Left ventricle myocardium inferior (tissue), 1 donor: ENCODE data around the gene ZBTB2. TPM values are rescaled to one million over a fixed set of nuclear protein-coding genes. Genes with fewer than 3 reads are reported as not detected.

Experiments
- total RNA-seq: library from RNA; stranded (reverse); fragmentation: NEBNext Ultra II Directional; extraction: Animal tissue kit (Norgen Biotek cat#: 25700); gene quantifications from one replicate; pipeline ENCODE4 v1.2.1, GENCODE V29; 2021
- donor health status: DM: no; HTN: yes; CAD: no; lungs with severe emphysema.

ZBTB2 gene
- total RNA-seq, 1 donor from 2014 or later = 4.6 TPM

Other genes with a start within 250 kb of the ZBTB2 start
- gene AKAP12, start 151.6 kb downstream of the ZBTB2 start, total RNA-seq = 13.1 TPM
- gene RMND1, start 60.6 kb upstream of the ZBTB2 start, total RNA-seq = 17.3 TPM
- 0.36 TPM for gene CCDC170, start 102.5 kb upstream of the ZBTB2 start, total RNA-seq